GM18498 (cell line): Measurements from ENCODE around the gene SMYD4.
"Not testable (repeated sequence)": the region's sequence is repeated elsewhere in the genome, so short reads cannot be mapped to it uniquely, and the experiment has no call there.

Source experiments
- ATAC-seq: cut with Tn5 transposase; IDR thresholded peaks from one replicate; pipeline ENCODE4 v1.9.1; 2021; ENCODE audit warnings: mild to moderate bottlenecking, moderate library complexity; ENCODE audit not compliant: unreplicated experiment

SMYD4 gene

DNA sequence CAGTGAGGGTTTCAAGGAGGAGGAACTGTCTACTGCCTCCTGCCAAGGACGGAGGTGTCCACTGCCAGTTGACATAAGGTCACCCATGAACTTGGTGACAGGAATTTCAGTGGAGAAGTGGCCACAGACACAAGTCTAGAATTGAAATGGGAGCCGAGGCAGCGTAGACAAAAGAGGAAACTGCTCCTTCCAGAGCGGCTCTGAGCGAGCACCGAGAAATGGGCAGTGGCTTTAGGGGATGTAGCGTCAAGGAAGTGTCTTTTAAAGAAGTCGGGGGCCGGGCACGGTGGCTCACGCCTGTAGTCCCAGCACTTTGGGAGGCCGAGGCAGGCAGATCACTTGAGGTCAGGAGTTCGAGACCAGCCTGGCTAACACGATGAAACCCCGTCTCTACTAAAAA is 70.9 kb downstream of the SMYD4 start:
- no peak for ATAC-seq

DNA sequence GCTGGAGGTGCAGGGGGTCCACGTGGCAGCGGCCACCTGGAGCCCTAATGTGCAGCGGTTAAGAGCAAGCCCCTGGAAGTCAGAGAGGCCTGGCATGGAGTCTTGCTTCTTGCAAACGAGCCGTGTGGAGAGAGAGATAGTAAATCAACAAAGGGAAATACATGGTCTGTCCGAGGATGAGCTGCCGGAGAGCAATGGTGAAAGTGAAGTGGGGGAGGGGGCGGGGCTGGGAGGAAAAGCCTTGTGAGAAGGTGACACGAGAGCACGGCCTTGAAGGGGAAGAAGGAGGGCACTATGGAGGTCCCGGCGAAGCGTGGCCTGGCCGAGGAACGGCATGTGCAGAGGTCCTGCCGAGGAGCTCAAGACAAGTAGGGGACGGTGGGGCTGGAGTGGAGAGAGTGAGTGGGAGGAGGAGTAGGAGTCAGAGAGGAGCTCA is 73.9 kb downstream of the SMYD4 start:
- no peak for ATAC-seq

DNA sequence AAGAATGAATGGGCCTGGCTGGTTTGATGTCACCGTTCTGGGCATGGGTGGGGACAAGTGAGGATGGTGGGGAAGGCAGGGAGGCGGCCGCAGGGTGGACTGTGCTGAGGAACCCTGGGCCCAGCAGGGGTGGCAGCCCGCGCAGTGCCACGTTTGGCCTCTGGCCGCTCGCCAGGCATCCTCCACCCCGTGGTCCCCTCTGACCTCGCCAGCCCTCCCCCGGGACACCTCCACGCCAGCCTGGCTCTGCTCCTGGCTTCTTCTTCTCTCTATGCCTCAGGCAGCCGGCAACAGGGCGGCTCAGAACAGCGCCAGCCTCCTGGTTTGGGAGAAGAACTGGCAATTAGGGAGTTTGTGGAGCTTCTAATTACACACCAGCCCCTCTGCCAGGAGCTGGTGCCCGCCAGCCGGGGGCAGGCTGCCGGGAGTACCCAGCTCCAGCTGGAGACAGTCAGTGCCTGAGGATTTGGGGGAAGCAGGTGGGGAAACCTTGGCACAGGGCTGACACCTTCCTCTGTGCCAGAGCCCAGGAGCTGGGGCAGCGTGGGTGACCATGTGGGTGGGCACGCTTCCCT is 74.4 kb downstream of the SMYD4 start:
- ATAC-seq: no peak

DNA sequence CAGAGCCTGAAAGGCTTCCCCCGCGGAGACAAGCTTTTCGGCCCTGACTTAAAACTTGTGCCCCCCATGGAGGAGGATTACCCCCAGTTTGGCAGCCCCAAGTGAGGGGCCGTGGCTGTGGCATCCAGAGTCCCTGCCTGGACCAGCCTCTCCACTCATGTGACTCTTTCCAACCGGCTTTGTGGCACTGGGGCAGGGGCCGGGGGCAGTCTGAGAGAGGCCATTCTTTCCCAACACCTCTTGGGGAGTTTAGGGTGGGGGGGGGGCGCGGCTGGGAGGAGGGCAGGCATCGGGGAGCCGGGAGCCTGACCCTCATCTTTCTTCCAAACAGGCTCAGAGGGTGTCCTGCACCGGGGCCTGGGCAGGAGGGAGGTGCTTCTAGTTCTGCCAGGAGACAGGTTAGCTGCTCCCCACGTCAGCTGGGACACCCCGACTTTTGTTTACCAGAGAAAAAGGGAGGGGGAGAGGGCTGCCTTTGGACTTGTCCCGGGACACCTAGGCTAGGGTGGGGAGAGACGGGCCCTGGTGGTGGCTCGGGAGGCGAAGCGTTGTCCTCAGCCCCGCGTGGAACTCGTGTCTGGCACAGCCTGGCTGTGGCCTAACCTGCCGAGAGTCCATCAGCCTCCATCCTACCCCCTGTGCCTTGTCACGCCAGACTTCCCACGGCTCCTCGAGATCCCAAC is 75.1 kb downstream of the SMYD4 start:
- ATAC-seq: no peak

DNA sequence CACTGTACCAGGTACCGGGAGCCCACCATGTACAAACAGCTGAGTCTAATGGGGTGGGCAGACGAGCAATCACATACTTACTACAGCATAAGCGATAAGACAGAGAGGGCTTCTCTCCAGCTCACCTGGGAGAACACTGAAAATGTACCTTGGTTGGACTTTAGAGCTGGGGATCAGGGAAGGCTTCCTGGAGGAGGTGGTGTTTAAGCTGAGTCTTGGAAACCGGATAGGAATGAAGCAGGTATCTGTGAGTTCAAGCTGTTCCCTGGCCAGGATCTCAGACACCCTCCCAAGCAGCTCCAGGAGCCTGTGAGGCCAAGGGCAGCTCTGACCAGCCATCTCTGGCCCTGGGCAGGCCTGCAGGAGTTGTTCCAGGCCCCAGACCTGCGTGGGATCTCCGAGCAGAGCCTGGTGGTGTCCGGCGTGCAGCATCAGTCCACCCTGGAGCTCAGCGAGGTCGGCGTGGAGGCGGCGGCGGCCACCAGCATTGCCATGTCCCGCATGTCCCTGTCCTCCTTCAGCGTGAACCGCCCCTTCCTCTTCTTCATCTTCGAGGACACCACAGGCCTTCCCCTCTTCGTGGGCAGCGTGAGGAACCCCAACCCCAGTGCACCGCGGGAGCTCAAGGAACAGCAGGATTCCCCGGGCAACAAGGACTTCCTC is 75.8 kb downstream of the SMYD4 start:
- ATAC-seq: no peak

DNA sequence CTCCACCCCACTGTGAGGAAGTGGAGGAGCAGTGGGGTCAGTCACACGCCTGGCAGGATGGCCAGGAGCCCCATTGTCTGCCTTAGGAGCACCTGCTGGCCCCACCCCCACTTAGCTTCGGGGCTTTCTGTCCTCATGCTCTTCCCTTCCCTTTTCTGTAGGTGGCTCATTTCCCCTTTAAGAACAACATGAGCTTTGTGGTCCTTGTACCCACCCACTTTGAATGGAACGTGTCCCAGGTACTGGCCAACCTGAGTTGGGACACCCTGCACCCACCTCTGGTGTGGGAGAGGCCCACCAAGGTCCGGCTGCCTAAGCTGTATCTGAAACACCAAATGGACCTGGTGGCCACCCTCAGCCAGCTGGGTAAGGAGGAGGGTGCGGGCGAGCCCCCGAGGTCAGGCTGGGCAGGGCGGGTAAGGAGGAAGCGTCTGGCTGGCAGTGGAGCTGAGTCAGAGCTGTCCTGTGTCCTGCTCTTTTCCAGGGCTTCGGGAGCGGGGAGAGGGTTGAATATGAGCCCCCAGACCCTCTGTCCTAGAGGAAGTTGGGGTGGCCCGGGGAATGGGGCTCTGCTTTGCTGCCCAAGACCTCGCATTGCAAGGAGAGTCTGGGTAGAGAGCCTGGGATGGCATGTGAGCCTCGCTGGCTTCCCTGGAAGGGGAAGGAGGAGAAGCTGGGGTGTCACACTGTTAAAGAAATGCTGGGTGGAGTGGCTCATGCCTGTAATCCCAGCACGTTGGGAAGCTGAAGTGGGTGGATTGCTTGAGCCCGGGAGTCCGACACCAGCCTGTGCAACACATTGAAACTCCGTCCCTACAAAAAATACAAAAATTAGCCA is 77.1 kb downstream of the SMYD4 start:
- no peak for ATAC-seq

DNA sequence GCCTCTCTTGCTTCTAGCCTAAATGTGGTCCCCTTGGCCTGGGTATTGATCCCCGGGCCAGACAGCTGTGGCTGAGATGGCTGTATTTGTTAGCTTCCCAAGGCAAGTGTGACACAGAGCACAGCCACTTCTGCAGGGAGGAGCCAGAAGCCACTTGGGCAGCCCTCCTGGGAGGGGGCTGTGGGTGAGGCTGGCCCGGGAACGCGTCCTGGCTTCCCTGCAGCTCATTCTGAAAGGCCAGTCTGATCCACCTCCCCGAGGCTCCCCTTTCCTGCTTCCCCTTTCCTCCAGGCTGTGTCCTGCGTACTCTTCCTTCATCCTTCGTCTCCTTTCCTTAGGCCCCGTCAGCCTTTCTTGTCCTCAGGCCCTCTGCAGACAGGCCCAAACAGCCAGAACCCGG is 79.1 kb downstream of the SMYD4 start:
- ATAC-seq: no peak

DNA sequence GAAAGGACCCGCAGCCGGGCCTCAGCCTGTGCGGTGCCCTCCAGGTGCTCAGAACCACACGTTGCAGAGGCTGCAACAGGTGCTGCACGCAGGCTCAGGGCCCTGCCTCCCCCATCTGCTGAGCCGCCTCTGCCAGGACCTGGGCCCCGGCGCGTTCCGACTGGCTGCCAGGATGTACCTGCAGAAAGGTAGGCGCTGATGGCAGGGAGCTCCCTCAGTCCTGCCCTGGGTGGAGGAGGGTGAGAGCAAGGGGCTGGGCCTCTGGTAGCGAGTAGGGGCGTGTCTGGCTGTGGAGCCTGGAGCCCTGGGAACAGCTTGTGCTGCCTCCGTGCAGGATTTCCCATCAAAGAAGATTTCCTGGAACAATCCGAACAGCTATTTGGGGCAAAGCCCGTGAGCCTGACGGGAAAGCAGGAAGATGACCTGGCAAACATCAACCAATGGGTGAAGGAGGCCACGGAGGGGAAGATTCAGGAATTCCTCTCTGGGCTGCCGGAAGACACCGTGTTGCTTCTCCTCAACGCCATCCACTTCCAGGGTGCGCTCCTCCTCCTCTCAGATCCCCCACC is 82.6 kb downstream of the SMYD4 start:
- ATAC-seq: no peak

DNA sequence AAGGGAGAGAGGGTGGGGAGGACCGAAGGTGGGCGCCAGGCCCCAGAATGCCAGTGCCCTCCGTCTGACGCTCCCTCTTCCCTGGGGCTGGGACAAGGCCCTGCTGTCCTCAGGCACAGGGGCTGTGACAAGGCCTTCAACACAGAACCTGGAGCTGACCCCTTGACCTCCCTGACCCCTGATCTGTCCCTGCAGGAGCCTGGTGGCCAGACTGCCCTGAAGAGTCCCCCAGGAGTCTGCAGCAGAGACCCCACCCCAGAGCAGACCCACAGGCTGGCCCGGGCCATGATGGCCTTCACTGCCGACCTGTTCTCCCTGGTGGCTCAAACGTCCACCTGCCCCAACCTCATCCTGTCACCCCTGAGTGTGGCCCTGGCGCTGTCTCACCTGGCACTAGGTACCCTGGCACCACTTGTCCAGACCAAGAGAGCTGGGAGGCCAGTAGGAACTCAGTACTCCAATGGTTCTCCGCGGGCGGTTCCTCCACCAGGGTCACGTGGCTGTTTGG is 84.1 kb downstream of the SMYD4 start:
- ATAC-seq: no peak

DNA sequence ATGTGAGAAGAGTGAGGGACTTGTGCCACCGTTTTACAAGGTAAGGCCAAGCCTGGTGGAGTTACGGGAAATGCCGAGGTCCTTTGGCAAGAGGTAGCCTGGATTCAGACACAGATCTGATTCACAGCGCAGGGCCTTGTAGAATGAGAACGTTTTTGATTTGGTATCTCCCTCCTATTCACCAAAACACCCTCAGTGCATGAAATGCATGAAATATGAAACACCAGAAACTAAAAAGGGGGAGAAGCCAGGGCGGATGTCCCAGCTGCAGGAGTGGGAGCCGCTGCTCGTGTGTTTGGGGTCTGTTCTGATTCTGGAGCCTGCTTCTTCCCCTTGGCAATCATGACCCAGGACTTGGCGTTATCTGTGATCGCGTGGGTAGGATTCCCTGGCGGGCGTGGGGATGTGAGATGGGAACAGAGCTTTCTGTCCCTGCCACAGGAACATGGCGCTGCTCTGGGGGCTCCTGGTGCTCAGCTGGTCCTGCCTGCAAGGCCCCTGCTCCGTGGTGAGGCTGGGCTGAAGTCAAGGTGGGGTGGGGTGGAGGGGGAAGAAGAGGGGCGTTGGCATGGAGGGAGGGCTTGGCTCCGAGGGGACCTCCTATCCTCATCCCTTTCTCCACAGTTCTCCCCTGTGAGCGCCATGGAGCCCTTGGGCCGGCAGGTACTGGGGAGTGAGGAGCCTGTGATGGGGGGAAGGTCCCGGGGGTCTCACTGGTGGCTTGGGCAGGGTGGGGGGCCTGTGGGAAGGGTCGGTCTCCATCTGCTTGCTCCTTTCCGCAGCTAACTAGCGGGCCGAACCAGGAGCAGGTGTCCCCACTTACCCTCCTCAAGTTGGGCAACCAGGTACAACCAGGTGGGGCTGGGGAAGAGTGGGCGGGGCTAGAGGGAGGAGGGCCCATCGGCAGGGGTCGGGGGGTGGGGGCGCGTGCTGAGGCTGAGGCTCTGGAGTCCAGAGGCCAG is 84.9 kb downstream of the SMYD4 start:
- ATAC-seq: no peak

DNA sequence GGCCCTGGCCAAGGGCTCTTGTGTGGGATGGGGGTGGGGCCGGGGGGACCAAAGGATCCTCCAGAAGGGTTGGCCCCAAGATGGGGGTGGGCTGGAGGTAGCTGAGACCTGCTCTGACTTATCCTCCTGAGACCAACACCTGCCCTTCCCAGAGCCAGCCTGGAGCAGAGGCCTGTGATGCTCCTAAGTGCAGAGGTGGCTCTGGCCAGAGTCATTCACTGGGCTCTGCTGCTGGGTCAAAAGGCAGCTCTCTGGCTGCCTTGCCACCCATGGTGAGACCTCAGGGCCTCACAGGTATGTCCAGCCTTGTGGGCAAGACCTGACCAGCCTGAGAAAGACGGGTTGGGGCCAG is 86.6 kb downstream of the SMYD4 start:
- ATAC-seq: no peak

DNA sequence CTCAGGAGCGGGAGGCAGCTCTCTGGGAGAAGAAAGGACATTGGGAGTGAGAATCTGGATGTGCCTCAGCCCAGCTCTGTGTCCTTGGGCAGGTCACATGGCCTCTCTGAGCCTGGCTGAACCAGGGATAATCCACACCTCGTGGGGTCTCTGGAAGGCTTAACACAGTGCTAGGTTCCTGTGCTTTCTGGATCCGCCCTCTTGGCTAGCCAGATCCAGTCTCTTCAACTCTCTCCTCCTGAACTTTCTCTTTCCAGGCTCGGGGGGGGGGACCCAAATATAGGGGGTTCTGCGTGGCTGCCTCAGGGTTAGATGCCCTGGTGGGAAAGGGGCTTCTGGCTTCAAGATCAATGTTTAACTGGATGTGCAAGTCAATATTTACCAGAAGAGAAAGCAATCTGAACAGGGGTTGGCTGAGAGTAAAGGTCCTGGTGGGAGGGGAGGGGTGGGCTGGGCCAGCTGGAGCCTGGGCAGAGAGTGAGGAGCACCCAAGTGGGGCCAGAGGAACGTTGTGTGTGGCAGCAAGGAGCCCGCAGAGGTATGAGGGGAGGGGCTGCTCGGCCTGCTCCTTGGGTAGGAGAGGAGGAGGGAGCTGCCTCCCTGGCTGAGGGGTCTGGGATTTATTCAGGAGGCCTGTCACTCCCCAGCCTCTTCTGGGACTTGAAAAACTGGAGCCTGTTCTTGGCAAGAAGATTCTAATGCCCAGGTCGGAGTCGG is 87.2 kb downstream of the SMYD4 start, which contains the start of gene SERPINF2:
Gene SERPINF2, plus strand, starts transcription at position 501 of the 717 bp plus-strand sequence. CDS start 2,125 bp downstream, outside the sequence.
- ATAC-seq: no peak

DNA sequence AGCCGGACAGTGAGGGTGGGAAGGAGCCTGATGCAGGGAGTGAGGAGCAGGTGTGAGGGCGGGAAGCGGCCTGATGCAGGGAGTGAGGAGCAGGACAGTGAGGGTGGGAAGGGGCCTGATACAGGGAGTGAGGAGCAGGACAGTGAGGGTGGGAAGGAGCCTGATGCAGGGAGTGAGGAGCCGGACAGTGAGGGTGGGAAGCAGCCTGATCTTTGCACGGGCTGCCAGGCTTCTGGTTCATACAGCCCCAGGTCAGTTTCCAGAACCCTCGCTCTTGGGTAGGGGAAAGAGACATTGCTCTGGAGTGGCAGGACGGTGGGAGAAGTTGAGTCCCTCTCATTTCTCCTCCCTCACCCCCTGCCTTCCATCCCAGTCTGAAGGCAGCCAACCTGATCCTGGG is 87.8 kb downstream of the SMYD4 start:
- ATAC-seq: not testable (repeated sequence)

DNA sequence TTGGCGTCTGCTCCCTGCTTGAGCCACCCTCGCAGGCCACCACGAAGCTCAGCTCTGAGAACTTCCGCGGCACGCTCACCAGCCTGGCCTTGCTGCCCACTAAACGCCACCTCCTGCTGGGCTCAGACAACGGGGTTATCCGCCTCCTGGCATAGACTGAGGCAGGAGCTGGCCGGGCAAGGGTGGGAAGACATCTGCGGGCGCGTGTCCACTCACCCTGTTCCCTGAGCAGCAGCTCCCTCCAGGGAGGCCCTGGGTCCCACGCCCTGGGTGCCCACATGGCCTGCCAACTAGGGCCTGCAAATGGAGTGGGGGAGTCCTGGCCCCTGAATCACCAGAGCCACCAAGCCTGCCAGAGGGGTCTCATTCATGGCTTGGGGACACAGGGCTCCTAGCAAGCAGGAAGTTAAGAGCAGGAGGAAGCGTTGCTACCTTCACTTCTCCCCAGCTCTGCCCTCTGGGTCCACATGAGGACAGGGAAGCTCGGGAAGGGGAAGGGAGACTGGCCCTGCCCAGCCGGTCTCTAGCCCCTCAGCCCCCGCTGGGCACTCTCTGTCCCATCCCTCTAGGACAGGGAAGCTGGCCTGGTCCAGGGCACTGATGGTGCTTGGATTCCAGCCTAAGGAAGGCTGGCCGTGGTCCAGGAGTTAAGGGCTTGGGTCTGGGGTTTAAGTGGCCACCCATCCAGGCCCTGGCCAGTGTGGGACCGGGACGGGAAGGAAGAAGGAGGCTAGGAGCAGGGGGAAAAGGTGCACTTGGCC is 92.0 kb downstream of the SMYD4 start:
- ATAC-seq: no peak

DNA sequence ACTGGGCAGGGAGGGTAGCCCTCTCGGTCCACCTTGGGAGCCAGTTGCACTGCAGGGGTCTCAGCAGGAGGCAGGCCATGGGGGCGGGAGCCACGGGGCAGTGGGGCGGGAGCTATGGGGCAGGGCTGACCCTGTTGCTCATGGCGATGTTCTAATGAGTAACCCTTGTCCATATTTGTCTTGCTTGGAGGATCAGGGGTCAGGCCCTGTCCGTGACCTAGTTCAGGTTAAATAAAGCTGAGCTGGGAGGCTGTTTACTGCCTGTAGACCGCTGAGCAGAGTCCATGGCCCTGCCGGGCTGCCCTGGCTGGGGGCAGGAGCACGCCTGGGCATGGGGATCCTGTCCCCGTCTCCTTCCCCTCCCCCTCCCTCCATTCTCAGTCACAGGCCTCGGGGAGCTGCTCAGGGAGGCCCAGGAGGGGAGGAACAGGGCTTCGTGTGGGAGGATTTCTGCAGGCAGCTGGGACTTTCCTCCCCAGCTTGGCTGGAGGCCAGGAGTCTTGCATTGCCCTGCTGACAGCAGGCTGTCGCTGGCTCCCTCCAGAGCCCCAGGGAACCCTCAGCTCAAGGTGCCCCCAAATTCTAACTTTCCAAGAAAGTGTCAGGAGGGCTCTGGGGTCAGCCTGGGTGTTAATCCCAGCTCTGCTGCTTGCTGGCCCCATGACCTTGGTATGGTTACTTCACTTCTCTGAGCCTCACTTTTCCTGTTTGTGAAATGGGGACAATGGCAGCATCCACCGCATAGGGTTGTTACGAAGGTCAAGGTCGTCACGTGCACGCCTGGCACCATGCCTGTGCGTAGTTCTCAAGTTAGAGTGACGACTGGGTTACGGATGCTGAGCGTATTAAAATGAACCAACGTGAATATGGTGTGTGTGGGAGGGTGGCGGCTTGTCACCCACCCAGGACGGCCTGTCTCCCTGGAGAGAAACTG is 93.1 kb downstream of the SMYD4 start:
- ATAC-seq: no peak

DNA sequence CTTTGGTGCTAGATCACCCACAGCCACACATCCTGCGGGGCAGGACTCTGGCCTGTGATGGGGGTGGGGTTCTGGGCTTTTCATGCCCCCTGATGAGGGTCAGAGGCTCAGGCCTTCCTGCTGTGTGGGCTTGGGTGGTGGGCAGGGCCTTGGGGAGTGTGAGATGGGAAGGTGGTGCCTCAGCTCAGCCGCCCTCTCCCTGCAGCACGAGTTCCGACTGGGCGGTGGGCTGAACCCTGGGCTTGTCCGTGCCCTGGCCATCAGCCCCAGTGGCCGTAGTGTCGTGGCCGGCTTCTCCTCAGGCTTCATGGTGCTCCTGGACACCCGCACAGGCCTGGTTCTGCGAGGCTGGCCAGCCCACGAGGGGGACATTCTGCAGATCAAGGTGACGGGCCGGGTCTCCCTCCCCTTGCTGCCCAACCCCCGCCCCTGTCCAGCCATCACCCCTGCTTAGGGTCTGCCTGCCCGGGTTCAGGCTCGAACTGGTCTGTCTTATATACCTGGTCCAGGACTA is 93.8 kb downstream of the SMYD4 start:
- ATAC-seq: no peak

DNA sequence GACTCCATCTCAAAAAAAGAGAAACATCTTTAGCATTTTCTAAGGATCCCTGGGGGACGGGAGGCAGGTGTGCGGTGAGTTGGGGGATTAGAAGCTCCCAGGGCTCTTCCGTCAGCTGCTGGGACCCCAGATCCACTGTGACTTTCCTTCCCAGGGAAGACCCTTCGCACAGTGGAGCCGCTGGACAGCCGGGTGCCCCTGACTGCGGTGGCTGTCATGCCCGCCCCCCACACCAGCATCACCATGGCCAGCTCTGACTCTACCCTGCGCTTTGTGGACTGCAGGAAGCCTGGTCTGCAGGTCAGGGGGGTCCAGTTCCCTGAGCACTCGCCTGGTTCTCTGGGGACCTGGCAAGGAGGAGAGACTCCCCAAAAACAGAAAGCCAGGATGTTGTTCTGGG is 94.3 kb downstream of the SMYD4 start:
- ATAC-seq: no peak
